Keratinocyte (primary cell): ENCODE results near the gene MLLT10.
"Not testable (repeated sequence)": the region's sequence is repeated elsewhere in the genome, so short reads cannot be mapped to it uniquely, and the experiment has no call there.

Experiments used
- CTCF ChIP-seq, 3 experiments: IDR thresholded peaks in 1 of 3; conservative IDR thresholded peaks in 1 of 3; optimal IDR thresholded peaks in 1 of 3; 2 replicates in 2 of 3; 3 replicates in 1 of 3; pipeline versions ENCODE3 to v1.5.1; 2011; ENCODE audit warnings: low read length in 3 of 3, mild to moderate bottlenecking in 3 of 3, moderate library complexity in 2 of 3, control low read depth in 1 of 3, inconsistent platforms in 1 of 3; ENCODE audit not compliant: insufficient read depth in 2 of 3; ENCODE audit errors: extremely low read depth in 1 of 3
- EZH2 ChIP-seq: IDR thresholded peaks from one replicate; pipeline ENCODE4 v1.6.1; 2012; ENCODE audit warnings: inconsistent platforms, mild to moderate bottlenecking, low read length, moderate library complexity

- TF ChIP-seq CTCF (optimal IDR thresholded peaks at IDR 0.05 in 1 of 3, IDR thresholded peaks at IDR 0.05 in 1 of 3, conservative IDR thresholded peaks at IDR 0.05 in 1 of 3; ENCODE audit: extremely low read depth in 1 of 3, insufficient read depth in 2 of 3, low read length in 3 of 3); EZH2: not testable (repeated sequence)
Observed at GRCh38 chr10:21628645-21629044, 94.6 kb downstream of the MLLT10 start.
